Body of pancreas (tissue), 4 donors: Measurements from ENCODE around the gene LIN37. TPM values are rescaled to one million over a fixed set of nuclear protein-coding genes. Genes with fewer than 3 reads are reported as not detected.

ENCODE experiments used
- ATAC-seq: fragments of 150-250 bp; one replicate; pipeline ENCODE4 v1.9.1; 2016
- DNase-seq, 4 donors: peaks; one replicate each; pipeline ENCODE4 v3.0.0-alpha.2; 2019
- H3K27ac ChIP-seq, 4 donors: fragments of 200-600 bp; sonication (generic); 1 replicate in 3 of 4; 2 replicates in 1 of 4; pipeline versions ENCODE4 v1.5.1 to v1.6.1; 2016 to 2019; ENCODE audit warnings: mild to moderate bottlenecking in 1 of 4, mixed read lengths in 1 of 4, moderate library complexity in 1 of 4
- H3K27me3 ChIP-seq, 2 donors: fragments of 200-600 bp; sonication (generic); one replicate each; pipeline ENCODE4 v1.6.0; 2016; ENCODE audit warnings: mild to moderate bottlenecking in 1 of 2
- H3K36me3 ChIP-seq, 2 donors: fragments of 200-600 bp; sonication (generic); replicated peaks in 1 of 2; 2 replicates each; pipeline ENCODE4 v1.5.1; 2016; ENCODE audit warnings: low read depth in 2 of 2; ENCODE audit not compliant: insufficient read depth in 1 of 2
- H3K4me1 ChIP-seq: fragments of 200-600 bp; sonication (generic); one replicate; pipeline ENCODE4 v1.6.0; 2016
- H3K4me3 ChIP-seq, 2 donors: fragments of 200-600 bp; sonication (generic); 1 replicate in 1 of 2; 2 replicates in 1 of 2; pipeline ENCODE4 v1.5.1; 2016 to 2019
- H3K9me3 ChIP-seq, 3 donors: fragments of 200-600 bp; sonication (generic); 1 replicate in 2 of 3; 2 replicates in 1 of 3; pipeline ENCODE4 v1.5.1; 2016
- POLR2A ChIP-seq, 3 donors: fragments of 450-650 bp; IDR thresholded peaks; one replicate each; pipeline ENCODE4 v1.6.1; 2016; ENCODE audit warnings: antibody characterized with exemption in 3 of 3, mild to moderate bottlenecking in 2 of 3
- whole genome bisulfite sequencing, 2 donors: methylation state at CpG; one replicate each; pipeline ENCODE4 v1.1.5; 2017; 5-methylcytosine and 5-hydroxymethylcytosine counted together
- intact Hi-C: fragments of 100-400 bp; cut with DNase I; formaldehyde crosslinking; loops from one replicate; pipeline ENCODE4 v1.15.1; 2023
- total RNA-seq, 2 donors: library from RNA; depleted of rRNA; stranded (reverse); fragments of >200 nt; gene quantifications; one replicate each; pipeline ENCODE4 v1.1.0, GENCODE V29; 2016
- TF ChIP-seq, protein P1 (sequence below), 7 experiments: fragments of 450-650 bp in 4 of 7; fragments of 200-600 bp in 3 of 7; sonication (generic) in 3 of 7; IDR thresholded peaks; one replicate each; pipeline ENCODE4 v1.5.1; 2016 to 2019; ENCODE audit warnings: antibody characterized with exemption in 7 of 7

LIN37 gene
- total RNA-seq, 2 donors from 2014 or later = 6.7 to 7.6 TPM

DNA sequence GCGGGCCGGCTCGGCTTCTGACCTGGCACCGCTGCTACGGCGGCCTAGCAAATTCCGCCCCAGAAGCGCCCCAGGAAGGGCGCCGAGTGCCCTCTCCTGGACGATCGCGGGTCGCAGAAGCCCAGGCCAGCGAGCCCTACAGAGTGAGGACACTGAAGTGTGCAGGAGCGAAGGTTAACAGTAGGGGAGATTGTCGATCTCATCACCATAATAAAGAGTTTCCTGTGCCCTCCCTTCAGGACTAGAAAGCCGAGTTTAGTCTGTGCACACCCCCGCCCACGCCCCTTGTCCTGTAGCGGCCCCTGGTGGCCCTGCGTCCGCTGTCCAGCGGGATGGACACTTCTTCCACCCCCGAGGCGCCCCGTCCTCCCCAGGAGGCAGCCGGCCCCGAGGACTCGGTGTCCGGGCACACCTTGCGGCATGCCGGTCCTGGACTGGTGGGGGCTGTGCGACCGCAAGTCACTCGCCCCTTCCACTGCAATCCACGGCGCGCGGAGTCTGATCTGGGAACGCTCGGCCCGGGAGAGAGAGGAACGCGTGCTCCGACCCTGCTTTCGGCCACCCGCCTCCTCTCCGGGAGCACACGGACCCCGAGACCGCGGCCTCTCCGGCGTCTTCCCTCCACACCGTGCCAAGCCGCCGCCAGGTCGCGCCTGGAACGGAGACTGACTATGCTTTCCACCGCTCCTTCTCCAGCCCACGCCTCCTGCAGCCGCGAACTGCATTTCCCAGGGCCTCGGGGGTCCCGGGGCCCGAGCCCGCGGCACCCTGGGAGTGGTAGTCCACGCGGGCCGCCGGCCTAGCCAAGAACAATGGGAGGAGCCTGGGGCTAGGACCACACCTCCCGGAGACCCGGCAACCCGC, 31.3 kb upstream of the LIN37 start:
- Histone ChIP-seq H3K27ac (peak overlapping the region; percentile 68 to 91 (median 88)), H3K4me1 (peaks cover 34% of the 10 kb centered on the region), H3K9me3 (no peaks in the 10 kb centered on the region), H3K27me3 (no peaks in the 10 kb centered on the region), H3K4me3 (peak overlapping the region; percentile 26 to 50), H3K36me3 (peaks cover 2 to 4% of the 10 kb centered on the region in 2 donors)
- peak; percentile 96 to 98 (median 98) for DNase-seq
- peak in 1 of 3 donors; percentile 25 for TF ChIP-seq POLR2A (IDR thresholded peaks at IDR 0.05)
- TF ChIP-seq, protein P1, sequence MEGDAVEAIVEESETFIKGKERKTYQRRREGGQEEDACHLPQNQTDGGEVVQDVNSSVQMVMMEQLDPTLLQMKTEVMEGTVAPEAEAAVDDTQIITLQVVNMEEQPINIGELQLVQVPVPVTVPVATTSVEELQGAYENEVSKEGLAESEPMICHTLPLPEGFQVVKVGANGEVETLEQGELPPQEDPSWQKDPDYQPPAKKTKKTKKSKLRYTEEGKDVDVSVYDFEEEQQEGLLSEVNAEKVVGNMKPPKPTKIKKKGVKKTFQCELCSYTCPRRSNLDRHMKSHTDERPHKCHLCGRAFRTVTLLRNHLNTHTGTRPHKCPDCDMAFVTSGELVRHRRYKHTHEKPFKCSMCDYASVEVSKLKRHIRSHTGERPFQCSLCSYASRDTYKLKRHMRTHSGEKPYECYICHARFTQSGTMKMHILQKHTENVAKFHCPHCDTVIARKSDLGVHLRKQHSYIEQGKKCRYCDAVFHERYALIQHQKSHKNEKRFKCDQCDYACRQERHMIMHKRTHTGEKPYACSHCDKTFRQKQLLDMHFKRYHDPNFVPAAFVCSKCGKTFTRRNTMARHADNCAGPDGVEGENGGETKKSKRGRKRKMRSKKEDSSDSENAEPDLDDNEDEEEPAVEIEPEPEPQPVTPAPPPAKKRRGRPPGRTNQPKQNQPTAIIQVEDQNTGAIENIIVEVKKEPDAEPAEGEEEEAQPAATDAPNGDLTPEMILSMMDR (IDR thresholded peaks at IDR 0.05) = peak; percentile 85 to 99 (median 93)
- WGBS, 2 donors = 0% methylated on average over 10 to 74 of the region's 77 CpGs
- intact Hi-C loops = loop anchor here (10.0 kb wide), 1 partner anchor 162 kb away; no protein-coding TSS in a partner anchor
- ATAC-seq = peak; percentile 89

DNA sequence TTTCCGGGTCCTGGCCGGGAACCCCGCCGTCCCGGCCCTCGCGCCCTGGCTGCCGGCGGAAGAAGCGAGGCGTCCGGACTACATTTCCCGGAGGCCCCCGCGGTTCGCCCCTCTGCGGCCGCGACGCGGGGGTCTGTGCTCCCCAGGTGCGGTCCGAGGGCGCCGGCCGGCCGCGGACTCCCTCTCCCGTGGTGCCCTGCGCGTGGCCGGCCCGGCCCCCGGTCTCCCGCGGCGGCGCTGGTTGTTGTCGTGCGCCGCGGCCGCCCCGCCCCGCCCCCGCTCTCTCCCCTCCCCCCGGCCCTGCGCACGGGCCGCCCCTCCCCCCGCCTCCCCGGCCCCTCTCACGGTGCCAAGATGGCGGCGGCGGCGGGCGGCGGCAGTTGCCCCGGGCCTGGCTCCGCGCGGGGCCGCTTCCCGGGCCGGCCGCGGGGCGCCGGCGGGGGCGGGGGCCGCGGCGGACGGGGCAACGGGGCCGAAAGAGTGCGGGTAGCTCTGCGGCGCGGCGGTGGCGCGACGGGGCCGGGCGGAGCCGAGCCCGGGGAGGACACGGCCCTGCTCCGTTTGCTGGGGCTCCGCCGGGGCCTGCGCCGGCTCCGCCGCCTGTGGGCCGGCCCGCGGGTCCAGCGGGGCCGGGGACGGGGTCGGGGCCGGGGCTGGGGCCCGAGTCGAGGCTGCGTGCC, 30.6 kb upstream of the LIN37 start, which contains the start of gene KMT2B:
Gene KMT2B (plus strand): TSS at position 339 of the 680 bp plus-strand sequence. CDS start 16 bp downstream, at position 355.
- peak within 1 kb of the TSS; percentile 45 to 88 for H3K4me3 ChIP-seq
- TF ChIP-seq, protein P1 (IDR thresholded peaks at IDR 0.05) = peak in 1 of 7 experiments; percentile 22
- no peak for TF ChIP-seq POLR2A (IDR thresholded peaks at IDR 0.05)
- no peaks in the 10 kb centered on the region for H3K27me3 ChIP-seq
- H3K36me3 ChIP-seq = peaks cover 4 to 5% of the 10 kb centered on the region in 2 donors
- peaks cover 34% of the 10 kb centered on the region for H3K4me1 ChIP-seq
- peak within 1 kb of the TSS; percentile 68 to 91 (median 88) for H3K27ac ChIP-seq
- ATAC-seq = peak; percentile 74
- WGBS, 2 donors = 1% methylated on average over 30 of the region's 109 CpGs; no CpG with 5 or more reads in 1 of the 2 donors
- DNase-seq = no peak
- no peaks in the 10 kb centered on the region for H3K9me3 ChIP-seq
- intact Hi-C loops = loop anchor here (10.0 kb wide), 1 partner anchor 163 kb away; no protein-coding TSS in a partner anchor

DNA sequence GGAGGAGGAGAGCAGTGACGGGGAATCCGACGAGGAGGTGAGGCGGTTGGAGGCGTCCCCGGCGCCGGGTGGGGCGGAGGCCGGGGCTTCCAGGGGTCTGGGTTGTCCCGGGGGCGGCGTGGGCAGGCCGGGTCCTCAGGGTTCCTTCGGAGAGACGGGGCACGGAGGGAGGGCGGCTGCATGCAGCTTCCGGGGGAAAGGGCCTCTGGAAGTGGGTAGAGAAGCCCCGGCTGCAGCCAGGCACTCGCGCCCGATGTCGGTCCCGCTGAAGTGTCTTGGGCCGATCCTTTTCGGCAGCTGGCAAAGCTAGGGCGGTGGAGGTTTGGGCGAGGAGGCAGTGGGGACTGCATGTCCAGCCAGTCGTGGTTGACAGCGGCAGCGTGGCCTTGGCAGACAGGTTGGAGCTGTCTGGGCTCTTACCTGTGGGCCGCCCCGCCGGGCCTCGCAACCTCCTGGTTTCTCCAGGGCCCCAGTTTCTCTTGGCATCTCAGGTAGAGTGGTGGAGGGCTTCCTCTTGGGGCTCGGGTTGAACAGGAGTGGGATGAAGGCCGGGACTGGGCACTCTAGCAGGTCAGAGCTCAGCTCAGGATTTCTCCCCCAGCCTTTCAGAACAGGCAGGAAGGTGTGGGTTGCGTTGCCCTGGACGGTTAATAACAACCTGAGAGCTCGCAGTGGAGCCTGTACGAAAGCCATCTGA, 29.9 kb upstream of the LIN37 start:
- Histone ChIP-seq H3K4me3 (peak overlapping the region; percentile 45 to 88), H3K36me3 (peaks cover 4 to 12% of the 10 kb centered on the region in 2 donors), H3K27ac (peak overlapping the region; percentile 62 to 90 (median 80)), H3K4me1 (peaks cover 34% of the 10 kb centered on the region), H3K27me3 (no peaks in the 10 kb centered on the region), H3K9me3 (no peaks in the 10 kb centered on the region)
- peak in 1 of 3 donors; percentile 36 for TF ChIP-seq POLR2A (IDR thresholded peaks at IDR 0.05)
- TF ChIP-seq, protein P1 (IDR thresholded peaks at IDR 0.05) = no peak
- DNase-seq = peak; percentile 55 to 63 (median 58)
- WGBS, 2 donors = 1 to 3% methylated on average over 14 to 42 of the region's 42 CpGs
- ATAC-seq = no peak
- intact Hi-C loops = loop anchor here (10.0 kb wide), 1 partner anchor 164 kb away; no protein-coding TSS in a partner anchor

DNA sequence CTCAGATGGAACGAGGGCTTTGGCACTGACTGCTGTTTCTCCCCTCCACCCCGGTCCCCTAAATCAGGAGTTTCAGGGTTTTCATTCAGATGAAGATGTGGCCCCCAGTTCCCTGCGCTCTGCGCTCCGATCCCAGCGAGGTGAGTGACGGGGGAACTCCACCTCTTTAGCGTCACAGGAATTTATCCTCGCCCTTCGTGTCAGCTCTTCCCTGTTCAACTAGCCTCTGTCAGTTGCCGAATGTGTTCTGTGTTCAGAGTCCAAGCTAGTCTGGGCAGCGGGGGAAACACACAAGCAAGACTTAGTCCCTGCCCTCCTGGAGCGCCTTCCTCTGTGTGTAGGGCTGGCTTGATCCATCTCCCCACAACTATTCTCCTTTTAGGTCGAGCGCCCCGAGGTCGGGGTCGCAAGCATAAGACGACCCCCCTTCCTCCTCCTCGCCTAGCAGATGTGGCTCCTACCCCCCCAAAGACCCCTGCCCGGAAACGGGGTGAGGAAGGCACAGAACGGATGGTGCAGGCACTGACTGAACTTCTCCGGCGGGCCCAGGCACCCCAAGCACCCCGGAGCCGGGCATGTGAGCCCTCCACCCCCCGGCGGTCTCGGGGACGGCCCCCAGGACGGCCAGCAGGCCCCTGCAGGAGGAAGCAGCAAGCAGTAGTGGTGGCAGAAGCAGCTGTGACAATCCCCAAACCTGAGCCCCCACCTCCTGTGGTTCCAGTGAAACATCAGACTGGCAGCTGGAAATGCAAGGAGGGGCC, 28.8 kb upstream of the LIN37 start:
- no peak overlapping the region for H3K4me3 ChIP-seq
- ATAC-seq = no peak
- H3K27me3 ChIP-seq = no peaks in the 10 kb centered on the region
- no peak overlapping the region for H3K27ac ChIP-seq
- no peaks in the 10 kb centered on the region for H3K9me3 ChIP-seq
- 73 to 77% methylated on average over 21 to 32 of the region's 32 CpGs for WGBS, 2 donors
- peaks cover 34% of the 10 kb centered on the region for H3K4me1 ChIP-seq
- peaks cover 13 to 18% of the 10 kb centered on the region in 2 donors for H3K36me3 ChIP-seq
- TF ChIP-seq POLR2A (IDR thresholded peaks at IDR 0.05) = no peak
- TF ChIP-seq, protein P1 (IDR thresholded peaks at IDR 0.05) = no peak
- no peak for DNase-seq
- intact Hi-C loops = loop anchor here (10.0 kb wide), 1 partner anchor 165 kb away; no protein-coding TSS in a partner anchor
